ENCODE results near the gene ROBO1. TPM values are rescaled to one million over a fixed set of nuclear protein-coding genes. Genes with fewer than 3 reads are reported as not detected.
A peak's percentile ranks its signal among the peaks of the same experiment; 100 is the strongest.

Gene ROBO1
- total and polyA plus RNA-seq, 3 experiments from 2014 or later: 0.54 to 0.59 (median 0.55) TPM

DNA sequence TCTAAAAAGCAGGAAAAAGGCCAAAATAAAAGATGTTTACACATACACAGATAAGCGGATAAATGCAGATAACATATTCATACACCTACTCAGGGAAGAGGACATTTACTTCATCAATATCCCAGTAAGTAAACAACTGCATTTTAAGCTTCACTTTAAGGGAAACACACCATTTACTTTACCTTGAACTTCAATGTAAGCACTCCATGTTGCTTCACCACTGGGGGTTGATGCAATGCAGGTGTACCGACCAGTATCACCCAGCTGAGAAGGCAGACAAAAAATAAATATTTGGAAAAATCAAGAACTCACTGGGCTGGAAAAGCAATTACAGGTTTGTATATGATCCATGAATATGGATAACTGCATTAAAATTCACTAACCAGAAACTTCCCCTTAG, 1099.5 kb downstream of the ROBO1 start:
- Mint-ChIP-seq H3K27me3 (no peaks in the 10 kb centered on the region), H3K4me1 (no peaks in the 10 kb centered on the region), H3K27ac (no peak overlapping the region), H3K9me3 (peaks cover 2 to 21% (median 5%) of the 10 kb centered on the region in 5 donors), H3K36me3 (no peaks in the 10 kb centered on the region), H3K4me3 (no peak overlapping the region)
- ChIA-PET CTCF (no interaction called here), POLR2A (no interaction called here)
- Histone ChIP-seq H3K4me3 (ENCODE audit: low read length) (no peak overlapping the region), H3K27ac (ENCODE audit: low read depth, low read length) (no peak overlapping the region), H3K36me3 (ENCODE audit: insufficient read depth, low read length) (no peaks in the 10 kb centered on the region), H3K27me3 (ENCODE audit: insufficient read depth, low read length, poor library complexity, severe bottlenecking) (no peaks in the 10 kb centered on the region), H3K4me1 (ENCODE audit: insufficient read depth, low read length) (no peaks in the 10 kb centered on the region), H3K9me3 (ENCODE audit: low read length) (no peaks in the 10 kb centered on the region)
- no peak for DNase-seq

DNA sequence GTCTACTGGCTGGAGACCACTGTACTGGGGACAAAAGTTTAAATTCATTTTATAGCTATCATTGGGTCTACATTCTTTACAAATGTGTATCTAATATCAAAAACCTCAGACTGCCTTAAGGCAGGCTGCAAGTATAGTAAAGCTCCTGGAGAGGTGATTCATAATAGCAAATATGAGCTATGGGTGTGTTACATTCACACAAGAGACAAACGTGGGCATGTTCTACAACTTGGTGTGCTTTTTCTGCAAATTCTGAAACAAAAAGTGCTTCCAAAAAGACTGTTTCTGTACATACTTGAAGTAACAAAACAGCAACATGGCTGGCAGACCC, 1101.4 kb downstream of the ROBO1 start:
- H3K9me3 ChIP-seq (ENCODE audit: low read length): no peaks in the 10 kb centered on the region
- POLR2A ChIA-PET: no interaction called here
- Mint-ChIP-seq H3K4me1 (no peaks in the 10 kb centered on the region), H3K4me3 (no peak overlapping the region), H3K9me3 (peaks cover 2 to 15% (median 3%) of the 10 kb centered on the region in 5 donors), H3K27ac (no peak overlapping the region), H3K27me3 (no peaks in the 10 kb centered on the region), H3K36me3 (no peaks in the 10 kb centered on the region)
- no peak overlapping the region for H3K27ac ChIP-seq (ENCODE audit: low read depth, low read length)
- H3K4me3 ChIP-seq (ENCODE audit: low read length): no peak overlapping the region
- DNase-seq: no peak
- H3K4me1 ChIP-seq (ENCODE audit: insufficient read depth, low read length): no peaks in the 10 kb centered on the region
- no peaks in the 10 kb centered on the region for H3K27me3 ChIP-seq (ENCODE audit: insufficient read depth, low read length, poor library complexity, severe bottlenecking)
- no peaks in the 10 kb centered on the region for H3K36me3 ChIP-seq (ENCODE audit: insufficient read depth, low read length)
- CTCF ChIA-PET: no interaction called here

DNA sequence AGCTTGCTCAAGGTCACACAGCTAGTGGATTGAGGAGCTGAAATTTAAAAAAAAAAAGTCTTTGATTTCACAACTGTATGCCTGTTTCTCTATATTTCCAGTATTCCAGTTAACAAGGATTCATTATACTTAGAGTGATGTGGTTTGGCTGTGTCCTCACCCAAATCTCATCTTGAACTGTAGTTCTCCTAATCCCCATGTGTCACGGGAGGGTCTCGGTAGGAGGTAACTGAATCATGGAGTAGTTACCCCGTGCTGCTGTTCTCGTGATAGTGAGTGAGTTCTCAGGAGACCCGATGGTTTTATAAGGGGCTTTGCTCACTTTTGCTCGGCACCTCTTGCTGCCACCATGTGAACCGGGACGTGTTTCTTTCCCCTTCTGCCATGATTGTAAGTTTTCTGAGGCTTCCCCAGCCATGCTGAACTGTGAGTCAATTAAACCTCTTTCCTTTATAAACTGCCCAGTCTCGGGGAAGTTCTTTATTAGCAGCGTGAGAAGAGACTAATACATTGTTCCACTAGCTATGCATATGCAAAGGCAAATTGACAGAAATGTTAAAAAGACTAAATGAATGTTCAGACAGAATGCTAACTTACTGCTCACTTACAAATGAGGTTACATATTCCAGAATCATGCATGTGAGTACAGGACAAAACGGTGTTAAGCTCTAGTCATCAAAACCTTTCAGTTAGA, 1101.9 kb downstream of the ROBO1 start:
- no peak overlapping the region for H3K27ac ChIP-seq (ENCODE audit: low read depth, low read length)
- Mint-ChIP-seq H3K4me3 (no peak overlapping the region), H3K27me3 (no peaks in the 10 kb centered on the region), H3K4me1 (no peaks in the 10 kb centered on the region), H3K27ac (no peak overlapping the region), H3K36me3 (no peaks in the 10 kb centered on the region), H3K9me3 (peaks cover 2 to 13% (median 3%) of the 10 kb centered on the region in 5 donors)
- no peak overlapping the region for H3K4me3 ChIP-seq (ENCODE audit: low read length)
- no peaks in the 10 kb centered on the region for H3K4me1 ChIP-seq (ENCODE audit: insufficient read depth, low read length)
- POLR2A ChIA-PET: no interaction called here
- no peaks in the 10 kb centered on the region for H3K27me3 ChIP-seq (ENCODE audit: insufficient read depth, low read length, poor library complexity, severe bottlenecking)
- no peaks in the 10 kb centered on the region for H3K36me3 ChIP-seq (ENCODE audit: insufficient read depth, low read length)
- DNase-seq: no peak
- CTCF ChIA-PET: no interaction called here
- H3K9me3 ChIP-seq (ENCODE audit: low read length): no peaks in the 10 kb centered on the region

DNA sequence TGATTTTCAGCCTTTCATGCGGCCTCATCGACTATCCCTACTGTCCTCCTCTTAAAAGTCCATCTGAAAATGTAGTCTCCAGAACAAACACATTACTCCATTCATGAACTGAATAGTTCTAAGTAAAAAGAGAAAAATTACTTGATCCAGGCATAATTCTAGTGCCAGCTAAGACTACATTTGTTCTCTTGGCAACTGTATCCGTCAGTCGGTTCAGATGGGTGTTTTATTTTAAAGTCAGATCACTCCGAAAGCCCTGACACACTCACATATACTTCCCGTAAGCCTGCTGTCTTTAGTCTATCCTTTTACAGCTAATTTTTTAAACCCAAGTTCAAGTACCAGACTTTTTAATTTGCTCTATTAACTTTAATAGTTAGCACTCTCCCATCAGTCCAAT, 1102.7 kb downstream of the ROBO1 start:
- H3K27ac Mint-ChIP-seq: no peak overlapping the region

DNA sequence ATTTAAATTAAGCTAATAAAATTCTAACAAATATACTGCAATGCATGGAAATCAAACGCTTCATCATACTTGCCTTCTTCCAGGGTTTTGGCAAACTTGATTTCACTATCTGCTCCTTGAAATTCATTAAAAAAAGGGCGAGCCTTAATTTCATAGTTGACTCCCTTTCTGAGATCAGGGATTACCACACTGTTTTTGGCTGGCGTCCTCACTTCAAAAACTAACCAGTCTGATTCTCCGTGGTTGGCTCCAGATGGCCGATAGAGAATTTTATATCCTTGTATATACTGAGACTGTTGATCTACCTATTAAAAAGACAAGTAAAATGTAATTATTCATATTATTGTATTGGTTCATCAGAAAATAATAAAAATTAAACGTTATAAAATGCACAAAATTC, 1106.8 kb downstream of the ROBO1 start:
- Mint-ChIP-seq H3K4me3 (no peak overlapping the region), H3K36me3 (no peaks in the 10 kb centered on the region), H3K27me3 (no peaks in the 10 kb centered on the region), H3K27ac (no peak overlapping the region), H3K4me1 (no peaks in the 10 kb centered on the region), H3K9me3 (peaks cover 0 to 5% (median 3%) of the 10 kb centered on the region in 5 donors)
- ChIA-PET CTCF (no interaction called here), POLR2A (no interaction called here)
- H3K36me3 ChIP-seq (ENCODE audit: insufficient read depth, low read length): no peaks in the 10 kb centered on the region
- no peak for DNase-seq
- H3K9me3 ChIP-seq (ENCODE audit: low read length): no peaks in the 10 kb centered on the region
- no peaks in the 10 kb centered on the region for H3K27me3 ChIP-seq (ENCODE audit: insufficient read depth, low read length, poor library complexity, severe bottlenecking)
- H3K27ac ChIP-seq (ENCODE audit: low read depth, low read length): no peak overlapping the region
- no peaks in the 10 kb centered on the region for H3K4me1 ChIP-seq (ENCODE audit: insufficient read depth, low read length)
- H3K4me3 ChIP-seq (ENCODE audit: low read length): no peak overlapping the region

More for the DNA sequence above, 1102.7 kb downstream of the ROBO1 start:
- no peak overlapping the region for H3K27ac ChIP-seq (ENCODE audit: low read depth, low read length)
- H3K27me3 Mint-ChIP-seq: no peaks in the 10 kb centered on the region
- no peaks in the 10 kb centered on the region for H3K9me3 ChIP-seq (ENCODE audit: low read length)
- no peak for DNase-seq
- H3K36me3 ChIP-seq (ENCODE audit: insufficient read depth, low read length): no peaks in the 10 kb centered on the region
- H3K36me3 Mint-ChIP-seq: no peaks in the 10 kb centered on the region
- no peaks in the 10 kb centered on the region for H3K4me1 ChIP-seq (ENCODE audit: insufficient read depth, low read length)
- H3K4me1 Mint-ChIP-seq: no peaks in the 10 kb centered on the region
- no peaks in the 10 kb centered on the region for H3K27me3 ChIP-seq (ENCODE audit: insufficient read depth, low read length, poor library complexity, severe bottlenecking)
- no peak overlapping the region for H3K4me3 ChIP-seq (ENCODE audit: low read length)
- ChIA-PET POLR2A (no interaction called here), CTCF (no interaction called here)
- peaks cover 2 to 10% (median 3%) of the 10 kb centered on the region in 5 donors for H3K9me3 Mint-ChIP-seq
- no peak overlapping the region for H3K4me3 Mint-ChIP-seq

DNA sequence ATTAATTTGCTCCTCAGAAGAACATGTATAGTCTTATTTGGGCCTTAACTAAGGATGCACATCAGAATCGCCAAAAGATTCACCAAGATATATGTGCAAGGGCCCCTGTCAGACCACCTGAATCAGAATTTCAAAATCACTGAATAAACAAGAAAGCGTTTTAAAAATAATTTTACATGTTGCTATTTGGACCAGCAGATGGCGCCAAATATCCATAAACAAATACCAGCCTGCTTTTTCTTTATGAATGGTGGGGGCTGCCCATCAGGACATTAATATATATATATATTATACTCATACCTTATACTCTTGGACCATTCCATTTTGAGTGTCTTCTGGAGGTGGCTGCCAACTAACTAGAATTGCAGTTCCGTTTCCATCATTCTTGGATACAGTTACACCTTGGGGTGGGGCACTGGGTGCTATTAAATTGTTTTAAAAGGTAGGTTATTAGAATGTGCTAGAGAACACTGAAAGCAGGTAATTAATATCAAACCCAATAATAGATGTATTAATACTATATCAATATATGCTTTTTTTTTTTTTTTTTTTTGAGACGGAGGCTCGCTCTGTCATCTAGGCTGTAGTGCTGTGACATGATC, 1108.3 kb downstream of the ROBO1 start:
- no peak overlapping the region for H3K27ac ChIP-seq (ENCODE audit: low read depth, low read length)
- Mint-ChIP-seq H3K4me1 (no peaks in the 10 kb centered on the region), H3K9me3 (peaks cover 0 to 3% (median 0%) of the 10 kb centered on the region in 5 donors), H3K4me3 (no peak overlapping the region), H3K36me3 (no peaks in the 10 kb centered on the region), H3K27ac (no peak overlapping the region), H3K27me3 (no peaks in the 10 kb centered on the region)
- POLR2A ChIA-PET: no interaction called here
- no peaks in the 10 kb centered on the region for H3K9me3 ChIP-seq (ENCODE audit: low read length)
- H3K4me1 ChIP-seq (ENCODE audit: insufficient read depth, low read length): no peaks in the 10 kb centered on the region
- peak in 1 of 5 donors; percentile 24 for DNase-seq
- H3K36me3 ChIP-seq (ENCODE audit: insufficient read depth, low read length): no peaks in the 10 kb centered on the region
- no peaks in the 10 kb centered on the region for H3K27me3 ChIP-seq (ENCODE audit: insufficient read depth, low read length, poor library complexity, severe bottlenecking)
- CTCF ChIA-PET: no interaction called here
- no peak overlapping the region for H3K4me3 ChIP-seq (ENCODE audit: low read length)

DNA sequence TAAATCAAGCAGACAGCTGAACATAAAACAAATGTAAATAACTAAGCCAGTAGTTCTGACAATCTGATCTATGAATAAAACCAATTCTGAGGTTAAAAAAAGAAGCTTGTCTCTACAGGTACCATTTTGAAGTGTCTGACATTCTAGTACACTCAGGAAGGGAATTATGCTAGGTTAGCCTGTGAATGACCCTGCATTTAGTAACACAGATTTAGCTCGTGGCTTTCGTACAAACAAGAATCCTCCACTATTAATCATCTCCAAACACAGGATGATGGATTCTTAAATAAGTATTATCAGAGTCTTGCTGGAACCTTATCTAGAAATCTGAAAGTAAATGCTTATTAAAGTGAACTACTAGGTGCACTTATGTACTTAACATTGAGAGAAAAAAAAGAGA, 1120.1 kb downstream of the ROBO1 start:
- H3K4me3 Mint-ChIP-seq: no peak overlapping the region
- DNase-seq: no peak
- no peaks in the 10 kb centered on the region for H3K27me3 Mint-ChIP-seq
- H3K4me1 ChIP-seq (ENCODE audit: insufficient read depth, low read length): no peaks in the 10 kb centered on the region
- no peaks in the 10 kb centered on the region for H3K36me3 ChIP-seq (ENCODE audit: insufficient read depth, low read length)
- ChIA-PET POLR2A (no interaction called here), CTCF (no interaction called here)
- H3K9me3 ChIP-seq (ENCODE audit: low read length): no peaks in the 10 kb centered on the region
- H3K4me1 Mint-ChIP-seq: no peaks in the 10 kb centered on the region
- no peaks in the 10 kb centered on the region for H3K27me3 ChIP-seq (ENCODE audit: insufficient read depth, low read length, poor library complexity, severe bottlenecking)
- peaks cover 0 to 11% (median 2%) of the 10 kb centered on the region in 5 donors for H3K9me3 Mint-ChIP-seq
- no peaks in the 10 kb centered on the region for H3K36me3 Mint-ChIP-seq
- no peak overlapping the region for H3K27ac ChIP-seq (ENCODE audit: low read depth, low read length)
- no peak overlapping the region for H3K4me3 ChIP-seq (ENCODE audit: low read length)
- no peak overlapping the region for H3K27ac Mint-ChIP-seq

DNA sequence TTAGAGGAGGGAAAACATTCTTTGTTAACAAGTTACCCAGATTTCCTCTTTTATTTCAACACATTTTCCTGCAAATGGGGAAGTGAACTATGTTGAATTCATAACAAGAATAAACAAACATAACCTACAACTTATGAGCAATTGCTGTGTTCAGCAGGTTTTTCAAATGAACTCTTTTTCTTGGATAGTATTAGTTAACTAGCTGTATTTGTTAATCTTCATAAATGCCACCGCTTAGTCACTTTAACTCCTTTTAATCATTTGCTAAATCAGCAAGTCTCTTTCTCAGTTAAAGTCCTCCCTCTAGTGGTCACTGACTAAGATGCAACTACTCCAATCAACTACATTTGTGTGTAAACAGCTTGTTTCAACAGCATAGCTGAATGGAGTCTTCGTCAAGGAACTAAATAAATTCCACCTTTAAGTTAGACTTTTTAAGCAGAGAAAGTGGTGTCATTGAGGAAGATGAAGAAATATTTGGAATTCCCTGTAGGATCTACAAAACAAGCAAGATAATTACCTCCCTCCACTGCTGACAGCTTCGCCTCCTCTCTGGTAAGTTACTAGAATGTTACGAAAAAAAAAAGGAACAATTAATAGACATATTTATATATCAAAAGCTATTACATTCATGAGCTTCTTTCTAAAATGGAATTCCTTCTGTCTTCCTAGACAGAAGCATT, 1122.0 kb downstream of the ROBO1 start:
- no peaks in the 10 kb centered on the region for H3K27me3 Mint-ChIP-seq

More for the DNA sequence above, 1122.0 kb downstream of the ROBO1 start:
- no peak overlapping the region for H3K27ac ChIP-seq (ENCODE audit: low read depth, low read length)
- POLR2A ChIA-PET: no interaction called here
- Mint-ChIP-seq H3K27ac (no peak overlapping the region), H3K36me3 (no peaks in the 10 kb centered on the region), H3K4me3 (no peak overlapping the region), H3K9me3 (peaks cover 0 to 15% (median 2%) of the 10 kb centered on the region in 5 donors), H3K4me1 (no peaks in the 10 kb centered on the region)
- CTCF ChIA-PET: no interaction called here
- H3K4me1 ChIP-seq (ENCODE audit: insufficient read depth, low read length): no peaks in the 10 kb centered on the region
- H3K9me3 ChIP-seq (ENCODE audit: low read length): no peaks in the 10 kb centered on the region
- no peaks in the 10 kb centered on the region for H3K27me3 ChIP-seq (ENCODE audit: insufficient read depth, low read length, poor library complexity, severe bottlenecking)
- DNase-seq: peak in 1 of 5 donors; percentile 3
- no peaks in the 10 kb centered on the region for H3K36me3 ChIP-seq (ENCODE audit: insufficient read depth, low read length)
- no peak overlapping the region for H3K4me3 ChIP-seq (ENCODE audit: low read length)
